ENCODE measurements around the gene NEMP2. TPM values are rescaled to one million over a fixed set of nuclear protein-coding genes. Genes with fewer than 3 reads are reported as not detected.

NEMP2 gene
- total and polyA plus RNA-seq, 2 of the 8 experiments (the other 6 are each of a cell fraction or from before 2014, with no cell fraction given): 3.1 to 5.3 TPM

GRCh38 chr2:190489475-190489874 lies 45.0 kb downstream of the NEMP2 start:
- Histone ChIP-seq H2AK5ac (ENCODE audit: low read depth, low read length) (no peak overlapping the region), H4K8ac (ENCODE audit: extremely low read depth, insufficient read depth, low read length) (no peak overlapping the region), H3K79me2 (ENCODE audit: control insufficient read depth in 1 of 2, insufficient read depth in 2 of 2, low read length in 2 of 2) (no peaks in the 10 kb centered on the region), H3K23ac (ENCODE audit: insufficient read length) (no peak overlapping the region), H2BK120ac (replicated peaks; ENCODE audit: low read depth, low read length) (no peak overlapping the region), H3K9ac (replicated peaks in 1 of 4; ENCODE audit: extremely low read depth in 1 of 4, low read depth in 3 of 4, low read length in 3 of 4) (no peak overlapping the region), H3K4ac (replicated peaks; ENCODE audit: insufficient read length, low read depth, low read length) (no peak overlapping the region), H4K91ac (replicated peaks; ENCODE audit: insufficient read length, low read length) (no peak overlapping the region), H4K20me1 (replicated peaks in 1 of 2; ENCODE audit: control insufficient read depth in 1 of 2, insufficient read depth in 2 of 2, low read length in 2 of 2) (no peaks in the 10 kb centered on the region), H3K56ac (replicated peaks; ENCODE audit: insufficient read length, low read depth, low read length) (no peak overlapping the region), H3K9me3 (ENCODE audit: insufficient read depth in 2 of 2, low read depth in 1 of 2, low read length in 1 of 2) (no peaks in the 10 kb centered on the region), H4K5ac (ENCODE audit: insufficient read length, low read depth, low read length) (no peak overlapping the region), H3K36me3 (ENCODE audit: control insufficient read depth in 2 of 4, insufficient read depth in 4 of 4, low read length in 3 of 4) (no peaks in the 10 kb centered on the region), H3K79me1 (ENCODE audit: low read depth, low read length) (no peaks in the 10 kb centered on the region), H3K4me2 (ENCODE audit: insufficient read depth in 1 of 2, low read depth in 2 of 2, low read length in 2 of 2) (no peak overlapping the region), H3K27me3 (replicated peaks in 1 of 4; ENCODE audit: control insufficient read depth in 3 of 4, extremely low read depth in 1 of 4, insufficient read depth in 3 of 4, low read length in 3 of 4) (no peaks in the 10 kb centered on the region), H2BK12ac (ENCODE audit: low read depth, low read length) (no peak overlapping the region), H3K4me3 (ENCODE audit: extremely low read depth in 1 of 4, insufficient read depth in 2 of 4, low read depth in 3 of 4, low read length in 4 of 4) (no peak overlapping the region), H3K27ac (ENCODE audit: low read depth, low read length) (no peak overlapping the region), H3K4me1 (replicated peaks in 1 of 4; ENCODE audit: control insufficient read depth in 3 of 4, insufficient read depth in 4 of 4, low read length in 3 of 4) (peaks cover 0 to 6% (median 2%) of the 10 kb centered on the region in 4 experiments; a peak in 2 of 7 replicates), H2BK15ac (ENCODE audit: low read length) (no peak overlapping the region), H3K23me2 (ENCODE audit: low read depth, low read length) (no peaks in the 10 kb centered on the region), H3K14ac (ENCODE audit: insufficient read length) (no peak overlapping the region), H2BK5ac (ENCODE audit: low read depth, low read length) (no peak overlapping the region), H2BK20ac (ENCODE audit: low read length) (no peak overlapping the region), H3K18ac (ENCODE audit: extremely low read depth, low read length) (no peak overlapping the region), H2AFZ (ENCODE audit: low read length) (no peak overlapping the region)
- WGBS, 2 experiments (ENCODE audit: extremely low coverage in 1 of 2, insufficient coverage in 1 of 2, insufficient read length in 1 of 2, insufficient replicate concordance in 2 of 2, low coverage in 1 of 2, low lambda C conversion rate in 2 of 2, missing lambda C conversion rate in 1 of 2): 82% methylated on average over 4 of the region's 4 CpGs; no CpG with 5 or more reads in 1 of the 2 experiments
- no peak for DNase-seq (ENCODE audit: low read depth in 1 of 2, low spot score in 2 of 2)
- ChIA-PET POLR2A (ENCODE audit: partially characterized antibody) (no interaction called here), CTCF (ENCODE audit: partially characterized antibody) (interaction anchor here (1.0 kb wide), 1 partner anchor 19 kb away, joined by 3 read pairs; no protein-coding TSS in a partner anchor)
- no peak for FAIRE-seq
- TF ChIP-seq USF2 (IDR thresholded peaks at IDR 0.05; ENCODE audit: low read length): no peak
- no peak for TF ChIP-seq KDM4A (IDR thresholded peaks at IDR 0.05; ENCODE audit: low read depth, low read length, severe bottlenecking)
- TF ChIP-seq BCL11A (IDR thresholded peaks at IDR 0.05; ENCODE audit: low read depth in 2 of 2, low read length in 2 of 2): no peak
- no peak for TF ChIP-seq E2F6 (IDR thresholded peaks at IDR 0.05)
- TF ChIP-seq CREB1 (IDR thresholded peaks at IDR 0.05): no peak

Measured in H1 (cell line).